HepG2 (cell line): Measurements from ENCODE around the gene TUBA4B. TPM values are rescaled to one million over a fixed set of nuclear protein-coding genes. Genes with fewer than 3 reads are reported as not detected.
A peak's percentile ranks its signal among the peaks of the same experiment; 100 is the strongest.

Experiments used
- EHMT2 ChIP-seq: fragments of 200-600 bp; sonication (generic); IDR thresholded peaks from 2 replicates; pipeline ENCODE4 v1.7.0; 2017; ENCODE audit warnings: antibody characterized with exemption, low read depth, low read length, borderline replicate concordance
- GLI4 ChIP-seq: sonication (generic); formaldehyde crosslinking; IDR thresholded peaks from 2 replicates; pipeline ENCODE4 v1.5.1; 2020; ENCODE audit warnings: missing genetic modification reagents, mild to moderate bottlenecking, moderate library complexity, borderline replicate concordance
- GTF3A ChIP-seq: sonication (generic); formaldehyde crosslinking; conservative IDR thresholded peaks from 2 replicates; pipeline ENCODE4 v1.4.0; 2020; ENCODE audit warnings: mild to moderate bottlenecking, missing genetic modification reagents
- HES4 ChIP-seq: sonication (generic); formaldehyde crosslinking; IDR thresholded peaks from 2 replicates; pipeline ENCODE4 v1.9.0; 2021; ENCODE audit warnings: mild to moderate bottlenecking, missing genetic modification reagents, borderline replicate concordance
- JUND ChIP-seq: sonication (generic); formaldehyde crosslinking; IDR thresholded peaks from 2 replicates; pipeline ENCODE4 v1.8.0; 2022; ENCODE audit warnings: mild to moderate bottlenecking, missing genetic modification reagents
- NFYB ChIP-seq: sonication (generic); formaldehyde crosslinking; IDR thresholded peaks from 2 replicates; pipeline ENCODE4 v1.4.0; 2020; ENCODE audit warnings: missing genetic modification reagents
- RAD51 ChIP-seq: fragments of 450-650 bp; IDR thresholded peaks from 2 replicates; pipeline ENCODE4 v1.6.1; 2016; ENCODE audit warnings: borderline replicate concordance
- RCOR2 ChIP-seq: IDR thresholded peaks from 2 replicates; pipeline ENCODE4 v1.6.1; 2016; ENCODE audit warnings: missing biosample characterization, missing genetic modification reagents
- RERE ChIP-seq: IDR thresholded peaks from 2 replicates; pipeline ENCODE4 v1.6.1; 2016; ENCODE audit warnings: low read depth, missing genetic modification reagents, missing compliant biosample characterization
- SATB2 ChIP-seq: sonication (generic); formaldehyde crosslinking; IDR thresholded peaks from 2 replicates; pipeline ENCODE4 v1.5.0; 2020; ENCODE audit warnings: missing genetic modification reagents
- THYN1 ChIP-seq: sonication (generic); formaldehyde crosslinking; IDR thresholded peaks from 2 replicates; pipeline ENCODE4 v1.8.1; 2023; ENCODE audit warnings: low read depth, mild to moderate bottlenecking, moderate library complexity, missing genetic modification reagents, borderline replicate concordance
- ZBTB7A ChIP-seq: sonication (generic); formaldehyde crosslinking; IDR thresholded peaks from 2 replicates; pipeline ENCODE4 v1.8.0; 2022; ENCODE audit warnings: mild to moderate bottlenecking, missing genetic modification reagents
- ZFYVE20 ChIP-seq: sonication (generic); formaldehyde crosslinking; IDR thresholded peaks from 2 replicates; pipeline ENCODE4 v1.8.0; 2023; ENCODE audit warnings: low read depth, mild to moderate bottlenecking, moderate library complexity, missing genetic modification reagents, borderline replicate concordance
- ZNF317 ChIP-seq: sonication (generic); formaldehyde crosslinking; IDR thresholded peaks from 2 replicates; pipeline ENCODE4 v1.5.0; 2020; ENCODE audit warnings: mild to moderate bottlenecking, missing genetic modification reagents
- ZNF33B ChIP-seq: sonication (generic); formaldehyde crosslinking; IDR thresholded peaks from 2 replicates; pipeline ENCODE4 v1.5.1; 2020; ENCODE audit warnings: mild to moderate bottlenecking, missing genetic modification reagents
- ZNF451 ChIP-seq: sonication (generic); formaldehyde crosslinking; IDR thresholded peaks from 2 replicates; pipeline ENCODE4 v1.5.0; 2020; ENCODE audit warnings: mild to moderate bottlenecking, missing genetic modification reagents
- ZNF572 ChIP-seq: sonication (generic); formaldehyde crosslinking; IDR thresholded peaks from 2 replicates; pipeline ENCODE4 v1.5.1; 2020; ENCODE audit warnings: mild to moderate bottlenecking, missing genetic modification reagents
- ZNF83 ChIP-seq: sonication (generic); formaldehyde crosslinking; IDR thresholded peaks from 2 replicates; pipeline ENCODE4 v1.4.0; 2020; ENCODE audit warnings: missing genetic modification reagents, mild to moderate bottlenecking, borderline replicate concordance
- ZNF879 ChIP-seq: sonication (generic); formaldehyde crosslinking; IDR thresholded peaks from 2 replicates; pipeline ENCODE4 v1.8.1; 2023; ENCODE audit warnings: missing genetic modification reagents
- polyA plus RNA-seq, 8 experiments: library from polyadenylated mRNA; depleted of rRNA in 3 of 8; stranded (reverse) in 7 of 8; unstranded in 1 of 8; fragments of >200 nt; fragmentation: Illumina TruSeq in 4 of 8; extraction: Trizol in 4 of 8; gene quantifications; 2 replicates each; pipeline versions ENCODE4 v1.2.1 to v1.2.3, GENCODE V29; 2011 to 2016; ENCODE audit warnings: low read depth in 4 of 8, missing spikeins in 1 of 8, mixed read lengths in 1 of 8; ENCODE audit not compliant: insufficient read depth in 1 of 8
- total RNA-seq, 5 experiments: library from RNA; depleted of rRNA; stranded (reverse); fragments of >200 nt; fragmentation: Illumina TruSeq; extraction: Trizol; gene quantifications; 2 replicates each; pipeline ENCODE4 v1.2.3, GENCODE V29; 2016; ENCODE audit warnings: low read depth in 1 of 5
- TF ChIP-seq, protein P1 (sequence below): sonication (generic); formaldehyde crosslinking; IDR thresholded peaks from 2 replicates; pipeline ENCODE4 v1.4.0; 2020; ENCODE audit warnings: low read depth, mild to moderate bottlenecking, missing genetic modification reagents
- TF ChIP-seq, protein P2 (sequence below): IDR thresholded peaks from 2 replicates; pipeline ENCODE4 v1.6.1; 2016; ENCODE audit warnings: low read depth, control low read depth

Gene TUBA4B
- total and polyA plus RNA-seq, 2 of the 13 experiments (the other 11 are each of a cell fraction or from before 2014, with no cell fraction given): 0.18 to 0.22 TPM

DNA sequence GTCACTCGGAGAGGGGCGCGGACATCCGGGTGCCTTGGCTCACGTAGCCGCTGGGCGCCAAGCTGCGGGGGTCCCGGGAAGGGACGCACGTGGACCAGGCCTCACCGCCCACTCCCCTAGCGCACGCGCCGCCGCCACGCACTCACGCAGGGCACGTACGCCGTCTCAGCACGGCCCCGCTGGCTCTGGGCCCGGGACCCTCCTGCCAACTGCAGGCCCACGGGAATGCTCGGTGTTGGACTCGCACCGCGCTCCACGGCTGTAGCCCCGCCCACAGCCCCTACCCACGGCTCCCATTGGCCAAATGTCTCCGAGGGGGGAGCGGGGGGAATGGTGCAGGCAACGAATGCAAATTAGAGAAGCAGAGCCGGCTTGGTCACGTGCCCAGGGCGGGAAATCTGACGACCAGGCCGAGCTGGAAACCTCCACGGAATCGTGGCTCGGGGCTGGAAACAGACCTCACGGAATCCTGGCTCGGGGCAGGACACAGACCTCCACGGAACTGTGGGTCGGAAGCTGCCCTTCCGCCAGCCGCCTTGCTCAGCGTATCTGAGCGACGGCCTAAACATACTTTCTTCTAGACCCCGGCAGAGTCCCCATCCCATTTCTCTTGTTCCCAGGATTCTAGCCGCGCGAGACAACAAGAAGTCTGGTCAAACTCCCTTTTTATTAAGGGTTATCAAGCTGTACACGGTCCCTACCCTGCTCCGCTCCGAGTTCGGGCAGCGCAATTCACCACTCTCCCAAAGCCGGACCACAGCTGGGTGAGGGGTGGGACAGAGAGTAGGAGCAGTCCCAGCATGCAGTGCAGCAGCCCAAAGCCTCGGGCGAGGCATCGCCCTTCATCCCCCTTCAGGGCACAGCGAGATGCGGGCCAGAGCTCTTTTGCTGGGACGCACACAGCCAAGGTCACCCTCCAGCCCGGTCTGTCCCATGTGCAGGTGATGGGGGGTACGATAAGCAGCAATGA is 34.0 kb upstream of the TUBA4B start, which contains the start of gene ABCB6 (continued):
- peak; percentile 30; the same call in 1 of the 2 replicates for TF ChIP-seq RERE (CRISPR knock-in tag)
- TF ChIP-seq RCOR2: 0 out of 2 replicates have a peak, but pooled peaks have one; percentile 37
- TF ChIP-seq ZNF572 (CRISPR knock-in tag): no peak
- TF ChIP-seq ZNF83: peak; percentile 82; the same call in 1 of the 2 replicates
- TF ChIP-seq THYN1 (CRISPR knock-in tag): peak; percentile 95
- peak; percentile 93 for TF ChIP-seq ZNF317
- TF ChIP-seq RAD51: peak; percentile 95
- TF ChIP-seq, protein P1, sequence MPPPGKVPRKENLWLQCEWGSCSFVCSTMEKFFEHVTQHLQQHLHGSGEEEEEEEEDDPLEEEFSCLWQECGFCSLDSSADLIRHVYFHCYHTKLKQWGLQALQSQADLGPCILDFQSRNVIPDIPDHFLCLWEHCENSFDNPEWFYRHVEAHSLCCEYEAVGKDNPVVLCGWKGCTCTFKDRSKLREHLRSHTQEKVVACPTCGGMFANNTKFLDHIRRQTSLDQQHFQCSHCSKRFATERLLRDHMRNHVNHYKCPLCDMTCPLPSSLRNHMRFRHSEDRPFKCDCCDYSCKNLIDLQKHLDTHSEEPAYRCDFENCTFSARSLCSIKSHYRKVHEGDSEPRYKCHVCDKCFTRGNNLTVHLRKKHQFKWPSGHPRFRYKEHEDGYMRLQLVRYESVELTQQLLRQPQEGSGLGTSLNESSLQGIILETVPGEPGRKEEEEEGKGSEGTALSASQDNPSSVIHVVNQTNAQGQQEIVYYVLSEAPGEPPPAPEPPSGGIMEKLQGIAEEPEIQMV (CRISPR knock-in tag): peak; percentile 40; the same call in 1 of the 2 replicates
- peak; percentile 90; the same call in 1 of the 2 replicates for TF ChIP-seq SATB2 (CRISPR knock-in tag)
- TF ChIP-seq ZFYVE20 (CRISPR knock-in tag): peak; percentile 88; the same call in 1 of the 2 replicates
- 0 out of 2 replicates have a peak, but pooled peaks have one; percentile 50 for TF ChIP-seq GTF3A (CRISPR knock-in tag)
- TF ChIP-seq EHMT2: no peak
- TF ChIP-seq, protein P2, sequence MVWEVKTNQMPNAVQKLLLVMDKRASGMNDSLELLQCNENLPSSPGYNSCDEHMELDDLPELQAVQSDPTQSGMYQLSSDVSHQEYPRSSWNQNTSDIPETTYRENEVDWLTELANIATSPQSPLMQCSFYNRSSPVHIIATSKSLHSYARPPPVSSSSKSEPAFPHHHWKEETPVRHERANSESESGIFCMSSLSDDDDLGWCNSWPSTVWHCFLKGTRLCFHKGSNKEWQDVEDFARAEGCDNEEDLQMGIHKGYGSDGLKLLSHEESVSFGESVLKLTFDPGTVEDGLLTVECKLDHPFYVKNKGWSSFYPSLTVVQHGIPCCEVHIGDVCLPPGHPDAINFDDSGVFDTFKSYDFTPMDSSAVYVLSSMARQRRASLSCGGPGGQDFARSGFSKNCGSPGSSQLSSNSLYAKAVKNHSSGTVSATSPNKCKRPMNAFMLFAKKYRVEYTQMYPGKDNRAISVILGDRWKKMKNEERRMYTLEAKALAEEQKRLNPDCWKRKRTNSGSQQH (CRISPR knock-in tag): peak; percentile 66
- TF ChIP-seq ZNF451 (CRISPR knock-in tag): peak; percentile 99
- TF ChIP-seq JUND (CRISPR knock-in tag): no peak
- peak; percentile 62; the same call in 1 of the 2 replicates for TF ChIP-seq GLI4 (CRISPR knock-in tag)
- peak; percentile 89 for TF ChIP-seq ZNF879
- TF ChIP-seq ZBTB7A (CRISPR knock-in tag): peak; percentile 99
- TF ChIP-seq ZNF33B (CRISPR knock-in tag): peak; percentile 84; the same call in 1 of the 2 replicates
- TF ChIP-seq NFYB (CRISPR knock-in tag): peak; percentile 86
- peak; percentile 95; the same call in 1 of the 2 replicates for TF ChIP-seq HES4 (CRISPR knock-in tag)
